HG02678 (cell line): ENCODE results near the gene SH3BP5.

Source experiments
- ATAC-seq: cut with Tn5 transposase; IDR thresholded peaks from one replicate; pipeline ENCODE4 v1.9.1; 2021; ENCODE audit warnings: mild to moderate bottlenecking, moderate library complexity; ENCODE audit not compliant: unreplicated experiment

The SH3BP5 gene

DNA sequence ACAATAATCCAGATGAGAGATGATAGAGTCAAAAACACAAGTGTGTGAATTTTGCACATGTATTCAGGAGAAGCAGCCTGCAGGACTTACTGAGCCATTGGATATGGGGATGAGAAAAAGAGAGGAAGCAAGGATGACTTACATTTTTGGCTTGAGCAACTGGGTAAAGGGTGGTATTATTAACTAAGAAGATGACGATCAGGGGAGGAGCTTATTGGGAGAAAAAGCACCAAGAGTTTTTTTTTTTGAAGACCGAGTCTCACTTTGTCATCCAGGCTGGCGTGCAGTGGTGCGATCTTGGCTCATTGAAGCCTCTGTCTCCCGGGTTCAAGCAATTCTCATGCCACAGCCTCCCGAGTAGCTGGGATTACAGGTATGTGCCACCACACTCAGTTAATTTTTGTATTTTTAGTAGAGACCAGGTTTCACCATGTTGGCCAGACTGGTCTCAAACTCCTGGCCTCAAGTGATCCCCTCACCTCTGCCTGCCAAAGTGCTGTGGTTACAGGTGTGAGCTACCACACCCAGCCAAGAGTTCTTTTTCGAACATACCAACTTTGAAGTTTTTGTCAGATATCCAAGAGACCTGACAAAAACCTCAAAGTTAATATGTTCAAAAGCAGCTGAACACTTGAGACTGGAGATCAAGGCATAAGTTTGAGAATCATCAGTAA is 14.8 kb upstream of the SH3BP5 start:
- ATAC-seq = no peak

DNA sequence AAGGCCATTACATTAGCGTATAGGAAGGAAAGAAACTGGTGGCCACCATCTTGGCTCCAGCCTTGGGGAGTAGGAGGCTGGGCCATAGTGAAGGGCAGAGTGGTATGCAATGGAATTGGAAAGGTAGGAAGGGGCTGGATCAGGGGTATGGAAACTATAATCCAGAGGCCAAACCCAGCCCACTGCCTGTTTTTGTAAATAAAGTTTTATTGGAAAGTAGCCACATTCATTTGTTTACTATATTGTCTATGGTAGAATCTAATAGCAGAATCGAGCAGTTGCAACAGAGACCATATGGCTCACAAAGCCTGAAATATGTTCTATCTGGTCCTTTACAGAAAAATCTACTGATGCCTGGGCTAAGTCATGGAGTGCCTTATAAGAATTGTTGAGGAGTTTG is 14.1 kb upstream of the SH3BP5 start:
- no peak for ATAC-seq

DNA sequence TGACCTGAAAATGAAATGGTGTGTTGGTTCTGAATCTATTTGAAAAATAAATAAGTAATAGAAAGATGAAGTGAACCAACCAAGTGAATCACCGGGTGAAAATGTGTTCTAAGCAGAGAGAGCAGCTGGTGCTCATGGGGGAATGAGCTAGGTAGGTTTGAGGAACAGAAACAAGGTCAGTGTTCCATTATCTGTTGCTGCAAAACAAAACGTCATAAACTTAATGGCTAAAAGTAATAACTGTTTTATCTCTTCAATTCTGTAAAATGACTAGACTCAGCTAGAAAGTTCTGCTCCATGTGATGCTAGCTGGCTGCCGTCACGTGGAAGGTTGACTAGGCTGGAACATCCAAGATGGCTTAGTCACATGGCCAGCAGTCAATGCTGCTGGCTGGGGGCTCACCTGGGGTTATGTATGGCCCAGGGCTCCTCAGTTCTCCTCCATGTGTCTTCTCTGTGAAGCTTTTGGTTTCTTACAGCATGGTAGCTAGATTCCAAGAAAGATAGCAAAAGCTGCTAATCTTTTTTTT is 13.3 kb upstream of the SH3BP5 start:
- ATAC-seq = peak; percentile 90

DNA sequence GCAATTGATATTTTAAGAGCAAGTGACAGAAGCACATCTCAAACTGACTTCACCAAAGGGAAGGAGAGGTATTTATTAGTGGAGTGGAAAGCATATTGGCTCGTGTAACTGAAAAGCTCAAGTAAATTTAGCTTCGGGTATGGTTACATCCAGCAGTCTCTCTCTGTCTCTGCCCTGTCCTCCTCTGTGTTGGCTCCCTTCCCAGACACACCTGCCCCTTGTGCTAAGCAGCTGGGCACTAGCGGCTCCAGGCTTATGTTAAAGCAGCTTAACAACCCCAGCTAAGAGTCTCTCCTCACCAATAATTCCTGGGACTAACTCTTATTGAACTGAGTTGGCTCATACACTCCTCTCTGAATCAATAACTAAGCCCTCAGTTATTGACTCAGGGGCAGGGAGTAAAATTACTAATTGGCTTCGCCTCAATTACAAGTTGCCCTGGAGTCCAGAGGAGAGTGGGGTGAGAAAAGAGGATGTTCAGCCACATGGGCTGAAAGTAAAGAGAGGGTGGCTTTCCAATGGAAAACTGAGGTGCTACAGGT is 12.8 kb upstream of the SH3BP5 start:
- peak; percentile 30 for ATAC-seq

DNA sequence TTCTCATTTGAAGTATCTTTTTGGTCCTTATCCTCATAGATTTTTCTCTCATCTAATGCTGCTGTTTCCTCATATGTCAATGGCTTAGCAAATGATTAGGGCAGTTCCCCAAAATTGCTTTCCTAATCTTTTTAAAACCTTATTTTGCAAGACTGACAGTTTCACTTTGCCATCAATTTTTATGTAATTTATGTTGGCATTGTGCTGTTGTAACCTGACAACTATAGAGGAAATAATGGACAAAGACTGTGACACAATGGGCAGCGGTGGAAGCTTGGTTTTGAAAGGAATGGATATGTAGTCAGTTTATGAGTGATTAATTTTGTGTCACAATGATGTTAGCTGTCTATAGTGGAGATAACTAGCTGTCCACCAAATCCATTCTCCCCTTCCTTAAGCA is 10.6 kb upstream of the SH3BP5 start:
- no peak for ATAC-seq

DNA sequence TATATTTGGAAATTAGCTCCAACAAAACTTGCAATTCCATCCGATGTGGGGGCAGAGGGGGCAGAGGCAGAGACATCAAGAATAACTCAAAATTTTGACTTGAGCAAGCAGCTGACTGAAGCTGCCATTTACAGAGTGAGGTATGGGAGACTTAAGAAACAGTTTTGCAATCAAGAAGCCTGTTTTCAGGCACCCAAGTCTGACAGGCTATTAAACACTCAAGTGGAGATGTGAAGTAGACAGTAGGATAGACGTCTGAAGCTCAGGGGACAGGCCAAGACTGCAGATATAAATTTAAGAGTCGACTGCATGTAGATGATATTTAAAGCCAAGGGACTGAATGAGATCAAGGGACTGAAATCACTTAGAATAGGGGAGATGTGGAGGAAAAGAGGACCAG is 9.9 kb upstream of the SH3BP5 start:
- ATAC-seq = no peak

DNA sequence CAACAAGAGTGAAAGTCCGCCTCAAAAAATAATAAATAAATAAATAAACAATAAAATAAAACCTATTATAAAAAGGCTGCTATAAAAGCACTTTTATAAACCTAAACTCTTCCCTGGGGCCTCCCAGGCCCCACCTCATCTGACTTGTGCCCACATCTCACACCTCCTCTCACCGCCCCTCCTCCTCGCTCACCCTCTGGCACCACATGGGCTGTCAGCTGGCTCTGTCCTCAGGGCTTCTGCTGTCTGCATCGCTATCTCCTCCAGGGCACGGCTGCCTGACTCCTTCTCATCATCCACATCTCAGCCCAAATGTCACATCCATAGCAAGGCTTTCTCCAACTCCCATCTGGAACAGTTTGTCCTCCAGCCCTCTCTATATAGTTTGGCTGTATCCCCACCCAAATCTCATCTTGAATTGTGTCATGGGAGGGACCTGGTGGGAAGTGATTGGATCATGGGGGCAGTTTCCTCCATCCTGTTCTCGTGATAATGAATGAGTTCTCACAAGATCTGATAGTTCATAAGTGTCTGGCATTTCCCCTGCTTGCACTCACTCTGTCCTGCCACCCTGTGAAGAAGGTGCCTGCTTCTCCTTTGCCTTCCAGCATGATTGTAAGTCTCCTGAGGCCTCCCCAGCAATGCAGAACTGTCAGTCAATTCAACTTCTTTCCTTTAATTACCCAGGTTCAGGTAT is 8.8 kb upstream of the SH3BP5 start:
- no peak for ATAC-seq

DNA sequence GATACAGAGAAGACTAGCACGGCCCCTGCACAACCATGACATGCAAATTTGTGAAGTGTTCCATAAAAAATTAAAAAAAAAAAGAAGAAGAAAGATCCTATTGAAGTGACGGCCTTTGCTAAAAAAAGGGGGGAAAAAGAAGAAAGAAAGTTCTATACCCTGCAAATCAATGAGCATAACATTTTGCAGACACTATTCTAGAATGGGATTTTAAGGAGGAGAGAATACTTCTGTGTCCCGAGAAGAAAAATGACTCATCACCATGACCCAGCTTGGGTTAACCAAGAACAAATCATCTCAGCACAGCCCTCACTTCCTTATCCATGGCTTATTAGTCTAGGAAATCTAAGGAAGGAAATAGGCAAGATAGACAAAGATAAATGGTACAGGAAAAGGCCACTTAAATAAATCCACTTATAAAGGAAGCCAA is 7.4 kb upstream of the SH3BP5 start:
- ATAC-seq = no peak

DNA sequence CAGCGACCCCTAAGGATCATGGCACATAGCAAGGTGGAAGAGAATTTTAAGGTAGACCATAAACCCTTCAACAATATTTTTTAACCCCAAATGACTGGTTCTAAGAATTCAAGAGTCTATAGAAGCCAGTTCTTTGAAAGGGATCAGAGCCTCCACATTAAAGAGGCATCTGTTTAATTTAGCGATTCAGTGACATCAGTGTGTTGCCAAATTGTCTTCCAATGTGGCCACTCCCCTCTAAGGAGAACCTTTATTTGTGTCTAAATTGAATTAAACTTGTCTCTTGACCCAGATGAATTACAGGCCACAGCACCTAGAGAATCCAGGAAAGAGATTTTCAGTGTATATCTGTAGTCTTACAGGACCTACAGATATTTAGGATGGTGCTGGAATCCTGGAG is 6.6 kb upstream of the SH3BP5 start:
- no peak for ATAC-seq

DNA sequence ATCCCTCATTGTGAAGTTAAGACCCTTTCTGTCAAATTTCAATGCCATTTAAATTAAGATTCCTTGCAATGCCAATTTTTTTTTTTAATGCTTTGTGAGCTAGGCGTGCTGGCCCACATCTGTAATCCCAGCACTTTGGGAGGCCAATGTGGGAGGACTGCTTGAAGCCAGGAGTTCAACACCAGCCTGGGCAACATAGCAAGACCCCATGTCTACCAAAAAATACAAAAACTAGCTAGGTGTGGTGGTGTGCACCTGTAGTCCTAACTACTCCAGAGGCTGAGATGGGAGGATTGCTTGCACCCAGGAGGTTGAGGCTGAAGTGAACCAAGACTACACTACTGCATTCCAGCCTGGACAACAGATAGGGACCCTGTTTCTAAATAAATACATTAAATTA is 5.6 kb upstream of the SH3BP5 start:
- no peak for ATAC-seq

DNA sequence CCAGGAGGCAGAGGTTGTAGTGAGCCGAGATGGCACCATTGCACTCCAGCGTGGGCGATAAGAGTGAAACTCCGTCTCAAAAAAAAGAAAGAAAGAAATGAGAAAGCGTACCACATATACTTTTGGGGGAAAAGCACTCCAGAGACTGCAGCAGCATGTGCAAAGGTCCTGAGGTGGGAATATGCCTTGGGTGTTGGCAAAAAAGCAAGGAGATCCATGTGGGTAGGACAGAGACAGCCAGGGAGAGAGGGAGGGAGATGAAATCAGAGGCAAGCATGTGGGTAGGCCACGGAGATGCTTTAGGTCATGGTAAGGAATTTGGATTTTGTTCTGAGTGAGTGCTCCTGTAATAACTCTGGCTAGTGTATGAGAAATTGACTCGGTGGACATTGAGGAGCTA is 3.7 kb upstream of the SH3BP5 start:
- ATAC-seq = no peak

DNA sequence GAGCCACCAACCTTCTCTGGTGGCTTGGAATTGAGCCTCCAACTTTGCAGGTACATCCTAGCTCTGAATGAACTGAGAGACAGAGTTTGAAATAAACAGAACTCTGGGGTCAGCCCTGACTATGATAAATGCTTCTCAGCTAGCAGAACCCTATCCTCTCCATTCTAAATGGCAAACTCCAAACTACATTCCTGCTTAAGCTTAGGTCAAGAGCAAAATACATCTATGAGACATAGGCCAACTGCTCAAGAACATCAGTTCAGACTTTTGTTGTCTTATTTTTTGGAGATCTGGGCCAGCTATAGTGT is 1.5 kb upstream of the SH3BP5 start:
- no peak for ATAC-seq

DNA sequence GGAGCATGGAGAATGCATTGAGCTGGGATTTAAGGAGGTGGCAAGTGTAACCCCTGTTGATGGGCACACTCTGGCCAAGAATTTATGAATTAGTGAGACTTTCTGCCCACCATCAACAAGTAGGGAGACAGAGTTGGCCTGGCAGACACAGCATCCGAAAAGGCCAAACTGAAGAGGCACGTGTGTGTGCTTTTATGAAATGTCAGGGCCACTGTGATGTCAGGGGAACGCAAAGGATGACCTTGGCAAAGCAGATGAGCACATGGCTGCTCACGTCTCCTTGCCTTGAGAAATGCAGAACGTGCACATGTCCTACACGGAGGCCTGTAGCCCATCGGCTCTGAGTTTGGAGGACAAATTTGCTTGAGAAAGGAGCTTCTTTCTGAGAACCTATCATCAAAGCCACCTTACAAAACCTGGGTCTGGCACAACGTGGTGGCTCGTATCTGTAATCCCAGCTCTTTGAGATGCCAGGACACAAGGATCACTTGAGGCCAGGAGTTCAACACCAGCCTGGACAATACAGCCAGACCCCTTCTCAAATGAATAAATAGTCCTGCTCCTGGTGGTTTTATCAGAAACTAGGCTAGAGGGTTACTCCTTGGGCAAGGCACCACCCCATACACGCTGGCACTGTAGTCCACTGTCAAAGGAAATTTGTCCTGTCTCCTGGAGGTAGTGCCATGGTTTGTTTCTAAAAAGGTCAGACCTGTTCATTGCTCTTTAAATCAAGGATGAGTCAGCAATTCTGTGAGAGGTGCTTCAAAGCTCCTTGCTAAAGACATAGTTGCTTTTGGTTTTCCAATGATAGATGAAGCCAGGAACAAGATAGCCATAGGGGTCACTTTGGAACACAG is 941 bp upstream of the SH3BP5 start:
- ATAC-seq = no peak

DNA sequence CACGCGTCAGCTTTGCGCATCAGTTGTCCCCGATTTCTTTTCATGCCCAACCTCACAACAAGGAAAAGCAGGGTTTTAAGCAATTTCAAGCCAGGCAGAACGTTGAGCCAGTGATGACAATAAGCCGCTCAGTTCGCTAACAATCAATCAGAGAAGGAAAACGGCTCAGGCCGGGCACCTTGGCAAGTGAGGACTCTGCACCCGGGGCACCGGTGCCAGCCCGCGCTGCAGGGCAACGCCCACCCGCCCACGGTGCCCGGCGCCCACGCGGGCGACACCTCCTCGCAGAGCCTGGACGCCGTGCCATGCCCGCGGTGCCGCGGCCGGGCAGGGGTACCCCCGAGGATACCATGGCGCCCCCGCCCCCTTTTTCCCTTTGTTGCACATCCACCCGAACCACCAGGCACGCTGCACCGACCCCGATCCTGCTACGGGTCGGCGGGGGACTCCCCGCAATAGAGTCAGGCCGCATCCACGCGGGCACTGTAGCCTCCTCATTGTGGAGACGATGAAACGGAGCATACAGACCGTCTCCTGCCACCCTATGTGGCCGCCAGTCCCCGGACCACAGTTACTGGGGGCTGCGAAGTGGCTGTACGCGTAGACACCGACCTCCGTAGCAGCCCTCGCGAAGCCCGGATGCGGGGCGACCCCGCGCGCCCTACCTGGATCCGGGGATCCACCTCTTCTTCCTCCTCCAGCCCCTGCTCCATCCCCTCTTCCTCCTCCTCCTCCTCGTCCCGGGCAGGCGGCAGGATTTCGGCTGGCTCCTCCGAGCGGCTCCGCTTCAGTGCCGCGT is 581 bp downstream of the SH3BP5 start:
- peak; percentile 37 for ATAC-seq

DNA sequence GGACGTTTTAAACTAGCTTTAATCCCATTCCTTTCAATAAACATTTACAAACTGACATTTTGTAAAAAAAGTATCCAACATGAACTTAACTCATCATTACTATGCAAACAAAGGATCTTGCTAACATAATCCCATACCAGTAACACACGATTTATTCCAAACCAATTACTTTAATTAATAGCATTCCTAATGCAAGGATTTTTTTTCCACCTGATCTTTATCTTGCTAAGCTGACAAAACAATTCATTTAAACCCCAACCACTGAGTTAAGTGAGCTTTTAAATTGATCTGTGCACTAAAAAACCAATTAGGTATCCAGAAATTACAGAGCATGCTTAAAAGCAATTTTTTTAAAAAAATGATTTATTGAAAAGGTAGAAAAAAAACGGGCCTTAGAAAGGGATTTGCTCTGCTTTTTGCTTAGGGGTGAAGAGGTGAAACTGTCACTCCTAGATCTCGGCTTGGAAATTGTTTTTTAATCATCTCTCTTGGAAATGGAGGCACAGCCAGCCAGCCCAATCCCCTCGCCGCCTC is 1.2 kb downstream of the SH3BP5 start:
- no peak for ATAC-seq

DNA sequence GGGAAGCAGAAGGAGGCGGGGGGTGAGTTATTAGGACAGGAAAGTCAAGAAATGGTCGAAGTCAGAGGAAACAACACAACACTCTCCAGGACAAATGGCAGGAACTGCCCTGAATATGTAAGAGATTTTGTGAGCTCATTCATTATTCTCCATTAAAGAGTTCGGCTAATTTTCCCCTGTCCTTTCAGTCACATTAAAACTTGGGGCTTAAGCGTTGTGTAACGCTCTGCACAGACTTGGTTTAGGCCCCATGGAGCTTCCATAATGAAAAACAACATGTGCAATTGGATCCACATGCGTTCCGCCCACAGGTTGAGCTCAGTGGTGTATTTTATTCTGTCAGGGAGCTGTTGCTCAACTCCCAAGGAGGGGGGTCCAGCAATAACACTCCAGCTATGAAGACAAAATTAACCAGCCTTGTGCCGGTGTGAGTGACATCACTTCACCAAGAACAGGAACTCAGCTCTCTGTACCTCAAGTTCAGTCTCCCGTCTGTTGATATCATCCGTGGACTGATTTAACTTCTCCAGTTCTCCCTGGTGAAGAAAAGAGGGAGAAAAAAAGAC is 2.3 kb downstream of the SH3BP5 start:
- no peak for ATAC-seq

DNA sequence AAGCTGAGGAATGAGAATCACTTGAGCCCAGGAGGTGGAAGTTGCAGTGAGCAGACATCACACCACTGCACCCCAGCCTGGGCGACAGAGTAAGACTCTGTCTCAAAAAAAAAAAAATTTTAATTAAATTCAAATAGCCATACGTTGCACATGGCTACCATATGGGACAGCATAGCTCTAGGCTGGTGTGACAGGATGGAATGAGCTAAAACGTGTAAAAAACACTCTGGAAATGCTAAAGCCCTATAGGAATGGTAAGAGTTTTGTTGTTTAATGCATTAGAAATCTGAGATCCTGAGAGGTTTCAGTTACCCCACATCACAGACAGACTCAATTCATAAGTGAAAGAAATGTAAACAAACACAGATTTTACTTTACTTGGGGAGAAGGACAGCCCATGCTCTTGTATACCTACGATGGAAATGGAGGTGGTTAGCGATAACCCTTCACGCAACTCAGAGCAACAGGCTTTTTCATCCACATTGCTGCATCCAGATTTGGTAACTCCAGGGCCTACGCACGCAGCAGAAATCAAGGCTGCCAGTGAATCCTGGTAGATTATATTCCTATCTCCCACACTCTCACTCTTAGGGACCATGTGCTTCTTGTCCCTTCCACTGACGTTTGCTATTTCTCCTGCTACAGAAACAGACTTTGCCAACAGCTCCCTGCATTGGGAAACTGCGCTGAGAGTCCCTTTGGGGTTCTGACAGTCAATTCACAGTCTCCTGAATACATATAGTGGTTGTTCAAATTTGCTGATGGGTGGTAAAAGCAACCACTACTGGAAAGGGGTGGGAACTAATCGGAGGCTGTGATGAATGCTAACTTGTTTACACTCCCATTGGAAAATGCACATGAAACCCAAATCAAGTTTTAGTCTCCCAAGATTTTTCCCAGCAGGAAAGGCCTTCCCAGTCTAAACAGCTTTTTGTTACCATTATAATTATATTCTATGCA is 3.1 kb downstream of the SH3BP5 start:
- no peak for ATAC-seq

DNA sequence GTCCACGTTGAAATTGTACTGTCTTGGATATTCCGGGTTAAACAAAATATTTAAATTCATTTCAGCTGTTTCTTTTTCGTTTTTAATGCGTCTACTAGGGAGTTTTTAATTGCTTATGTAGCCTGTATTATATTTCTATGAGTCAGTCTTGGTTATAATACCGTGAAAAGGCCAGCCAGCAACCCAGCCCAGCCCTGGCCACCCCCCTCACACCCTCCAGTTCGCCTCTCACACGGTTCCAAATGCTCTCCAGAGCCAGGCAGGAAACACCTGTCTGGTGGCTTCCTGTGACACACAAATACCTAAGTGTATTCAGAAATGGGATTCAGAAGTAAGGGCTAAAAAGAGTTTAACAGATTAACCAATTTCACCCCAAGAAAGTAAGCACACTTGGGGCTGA is 4.4 kb downstream of the SH3BP5 start:
- ATAC-seq = no peak

DNA sequence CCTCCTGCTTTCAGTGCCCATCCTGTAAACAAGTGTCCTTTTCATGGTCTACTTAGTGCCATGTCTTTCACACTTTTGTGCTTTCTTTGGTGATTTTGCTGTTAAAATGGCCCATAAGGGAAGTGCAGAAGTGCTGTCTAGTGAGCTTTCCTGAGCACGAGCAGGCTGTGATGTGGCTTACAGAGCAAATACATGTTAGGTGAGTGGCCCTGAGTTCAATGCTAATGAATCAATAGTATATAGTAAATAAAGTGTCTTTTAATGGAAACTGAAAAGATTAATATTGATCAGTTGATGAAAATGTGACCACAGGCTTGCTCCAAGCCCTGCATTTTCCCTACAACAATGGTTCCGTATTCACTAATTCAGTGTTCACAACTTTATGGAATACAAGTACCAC is 5.7 kb downstream of the SH3BP5 start:
- no peak for ATAC-seq
